Upper lobe of left lung (tissue), 6 donors: ENCODE measurements around the gene ADAMTS17. TPM values are rescaled to one million over a fixed set of nuclear protein-coding genes. Genes with fewer than 3 reads are reported as not detected.

Experiments
- ATAC-seq, 2 donors: fragments of 200-7000 bp; cut with Tn5 transposase; one replicate each; pipeline ENCODE4 v1.9.1; 2022; ENCODE audit warnings: mild to moderate bottlenecking in 2 of 2, moderate library complexity in 2 of 2; ENCODE audit not compliant: low FRiP score in 2 of 2
- DNase-seq, 2 donors: peaks; one replicate each; pipeline ENCODE4 v3.0.0-alpha.2; 2019 to 2020
- H3K27ac ChIP-seq, 4 donors: fragments of 200-600 bp; sonication (generic); one replicate each; pipeline ENCODE4 v1.5.1; 2016 to 2019
- H3K27me3 ChIP-seq, 4 donors: fragments of 200-600 bp; sonication (generic); one replicate each; pipeline ENCODE4 v1.5.1; 2017 to 2019
- H3K36me3 ChIP-seq, 4 donors: fragments of 200-600 bp; sonication (generic); one replicate each; pipeline ENCODE4 v1.5.1; 2016 to 2019
- H3K4me1 ChIP-seq, 4 donors: fragments of 200-600 bp; sonication (generic); one replicate each; pipeline ENCODE4 v1.5.1; 2018 to 2019
- H3K4me3 ChIP-seq, 4 donors: fragments of 200-600 bp; sonication (generic); one replicate each; pipeline ENCODE4 v1.5.1; 2017 to 2019; ENCODE audit warnings: mild to moderate bottlenecking in 2 of 4, moderate library complexity in 1 of 4
- H3K9me3 ChIP-seq, 4 donors: fragments of 200-600 bp; sonication (generic); one replicate each; pipeline ENCODE4 v1.5.1; 2018 to 2019
- CTCF ChIP-seq, 6 experiments: fragments of 450-650 bp in 4 of 6; fragments of 200-600 bp in 2 of 6; sonication (generic) in 2 of 6; IDR thresholded peaks; one replicate each; pipeline ENCODE4 v1.5.1; 2016 to 2019; ENCODE audit warnings: antibody characterized with exemption in 6 of 6
- EP300 ChIP-seq, 4 donors: sonication (generic); formaldehyde crosslinking; IDR thresholded peaks; one replicate each; pipeline ENCODE4 v1.5.1; 2017; ENCODE audit warnings: antibody characterized with exemption in 4 of 4, control low read depth in 2 of 4
- POLR2A ChIP-seq, 4 donors: fragments of 450-650 bp; IDR thresholded peaks; one replicate each; pipeline ENCODE4 v1.5.1; 2016 to 2017; ENCODE audit warnings: antibody characterized with exemption in 4 of 4, mild to moderate bottlenecking in 2 of 4
- POLR2AphosphoS5 ChIP-seq, 2 donors: sonication (generic); formaldehyde crosslinking; IDR thresholded peaks; one replicate each; pipeline ENCODE4 v1.5.1; 2017; ENCODE audit warnings: antibody characterized with exemption in 2 of 2
- WGBS, 2 donors: methylation state at CpG; one replicate each; pipeline ENCODE4 v1.1.5; 2017 to 2018; 5-methylcytosine and 5-hydroxymethylcytosine counted together
- total RNA-seq, 6 donors: library from RNA; depleted of rRNA in 4 of 6; stranded (reverse); fragments of >200 nt in 4 of 6; gene quantifications; one replicate each; pipeline versions ENCODE4 v1.1.0 to v1.2.1, GENCODE V29; 2016 to 2021
- donor health status: DM: no; HTN: no; CAD: no; lungs with moderate emphysema.
- donor health status: DM: no; HTN: yes; CAD: no; lungs with severe emphysema.

The ADAMTS17 gene
- total RNA-seq, 6 donors from 2014 or later = 3.2 to 11.5 (median 5.7) TPM

GRCh38 chr15:100334456-100334855, 7.3 kb downstream of the ADAMTS17 start:
- no peaks in the 10 kb centered on the region for H3K27me3 ChIP-seq
- no peaks in the 10 kb centered on the region for H3K36me3 ChIP-seq
- 88 to 91% methylated on average over 18 to 19 of the region's 19 CpGs for WGBS, 2 donors
- no peak overlapping the region for H3K4me3 ChIP-seq
- no peak for TF ChIP-seq POLR2AphosphoS5 (IDR thresholded peaks at IDR 0.05)
- no peak for TF ChIP-seq EP300 (IDR thresholded peaks at IDR 0.05)
- TF ChIP-seq CTCF (IDR thresholded peaks at IDR 0.05) = no peak
- no peak for TF ChIP-seq POLR2A (IDR thresholded peaks at IDR 0.05)
- H3K27ac ChIP-seq = no peak overlapping the region
- no peaks in the 10 kb centered on the region for H3K9me3 ChIP-seq
- ATAC-seq = no peak
- peak in 1 of 2 donors; percentile 70 for DNase-seq
- H3K4me1 ChIP-seq = peaks cover 0 to 3% (median 0%) of the 10 kb centered on the region in 4 donors

GRCh38 chr15:100334015-100334414, 7.8 kb downstream of the ADAMTS17 start:
- H3K9me3 ChIP-seq = no peaks in the 10 kb centered on the region
- no peak for DNase-seq
- no peak for ATAC-seq
- H3K36me3 ChIP-seq = no peaks in the 10 kb centered on the region
- 50 to 56% methylated on average over 8 of the region's 8 CpGs for WGBS, 2 donors
- TF ChIP-seq POLR2AphosphoS5 (IDR thresholded peaks at IDR 0.05) (no peak), CTCF (IDR thresholded peaks at IDR 0.05) (no peak), POLR2A (IDR thresholded peaks at IDR 0.05) (no peak), EP300 (IDR thresholded peaks at IDR 0.05) (no peak)
- no peak overlapping the region for H3K4me3 ChIP-seq
- H3K27ac ChIP-seq = no peak overlapping the region
- peaks cover 0 to 3% (median 0%) of the 10 kb centered on the region in 4 donors for H3K4me1 ChIP-seq
- no peaks in the 10 kb centered on the region for H3K27me3 ChIP-seq

GRCh38 chr15:100333236-100333635, 8.5 kb downstream of the ADAMTS17 start:
- WGBS, 2 donors = 88 to 91% methylated on average over 5 to 7 of the region's 7 CpGs
- DNase-seq (no peak), ATAC-seq (no peak)
- Histone ChIP-seq H3K9me3 (no peaks in the 10 kb centered on the region), H3K36me3 (no peaks in the 10 kb centered on the region), H3K4me1 (no peaks in the 10 kb centered on the region), H3K4me3 (no peak overlapping the region), H3K27ac (no peak overlapping the region), H3K27me3 (no peaks in the 10 kb centered on the region)
- no peak for TF ChIP-seq CTCF (IDR thresholded peaks at IDR 0.05)

GRCh38 chr15:100332721-100333120, 9.1 kb downstream of the ADAMTS17 start:
- no peaks in the 10 kb centered on the region for H3K9me3 ChIP-seq
- ATAC-seq (no peak), DNase-seq (no peak)
- no peaks in the 10 kb centered on the region for H3K36me3 ChIP-seq
- TF ChIP-seq EP300 (IDR thresholded peaks at IDR 0.05) = no peak
- no peak for TF ChIP-seq CTCF (IDR thresholded peaks at IDR 0.05)
- no peak for TF ChIP-seq POLR2AphosphoS5 (IDR thresholded peaks at IDR 0.05)
- TF ChIP-seq POLR2A (IDR thresholded peaks at IDR 0.05) = no peak
- 59 to 72% methylated on average over 6 of the region's 6 CpGs for WGBS, 2 donors
- H3K27me3 ChIP-seq = no peaks in the 10 kb centered on the region
- H3K4me1 ChIP-seq = no peaks in the 10 kb centered on the region
- H3K4me3 ChIP-seq = no peak overlapping the region
- H3K27ac ChIP-seq = no peak overlapping the region

GRCh38 chr15:100332231-100332630, 9.5 kb downstream of the ADAMTS17 start:
- H3K4me3 ChIP-seq = no peak overlapping the region
- no peaks in the 10 kb centered on the region for H3K9me3 ChIP-seq
- TF ChIP-seq CTCF (IDR thresholded peaks at IDR 0.05) (no peak), POLR2AphosphoS5 (IDR thresholded peaks at IDR 0.05) (no peak), POLR2A (IDR thresholded peaks at IDR 0.05) (no peak), EP300 (IDR thresholded peaks at IDR 0.05) (no peak)
- no peaks in the 10 kb centered on the region for H3K27me3 ChIP-seq
- H3K4me1 ChIP-seq = no peaks in the 10 kb centered on the region
- ATAC-seq (no peak), DNase-seq (peak in 1 of 2 donors; percentile 44)
- WGBS, 2 donors = 85 to 87% methylated on average over 13 of the region's 13 CpGs
- H3K36me3 ChIP-seq = no peaks in the 10 kb centered on the region
- H3K27ac ChIP-seq = no peak overlapping the region
